HuH-7 (cell line): Measurements from ENCODE around the gene SLC12A9.
A peak's percentile ranks its signal among the peaks of the same experiment; 100 is the strongest.
"Not testable (repeated sequence)": the region's sequence is repeated elsewhere in the genome, so short reads cannot be mapped to it uniquely, and the experiment has no call there.

Experiments
- DNase-seq: peaks from one replicate; pipeline ENCODE4 v3.0.0; 2011; ENCODE audit warnings: low spot score

Gene SLC12A9

DNA sequence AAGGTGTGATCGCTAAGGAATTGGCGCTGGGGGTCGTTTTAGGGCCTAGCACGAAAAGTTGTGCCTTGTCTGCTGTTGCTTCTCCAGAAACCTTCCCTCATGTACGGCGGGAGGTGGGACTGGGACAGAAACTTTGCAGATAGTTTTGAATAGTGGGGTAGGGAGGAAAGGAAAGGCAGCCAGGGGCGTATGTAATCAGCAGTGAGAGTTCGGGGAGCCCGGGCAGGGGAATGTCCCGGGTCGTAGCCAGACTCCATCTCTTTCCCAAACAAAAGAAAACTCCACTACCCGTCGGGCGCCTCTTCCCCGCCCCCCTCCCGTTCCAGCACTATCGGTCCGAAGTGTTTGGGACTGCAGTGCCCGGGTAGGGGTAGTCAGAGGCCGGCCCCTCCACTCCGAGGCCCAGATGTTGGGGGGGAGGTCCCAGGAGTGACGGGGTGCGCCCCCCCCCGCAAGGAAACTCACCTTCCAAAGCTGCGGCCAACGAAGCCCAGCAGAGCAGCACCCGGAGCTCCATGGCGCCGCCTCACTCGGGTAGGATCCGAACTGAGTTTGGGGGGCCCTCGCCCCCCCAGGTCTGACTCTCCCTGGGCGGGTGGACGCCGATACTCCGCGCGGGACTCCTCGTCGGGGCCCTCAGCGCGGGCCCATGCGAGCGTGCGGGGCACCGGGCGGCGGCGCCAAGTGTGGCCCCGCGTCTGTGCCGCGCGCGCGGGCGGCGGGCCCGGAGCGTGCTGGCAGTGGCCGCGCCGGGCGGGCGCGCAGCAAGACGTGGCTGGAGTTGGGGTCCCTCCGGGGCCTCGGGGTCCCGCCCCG is 25.8 kb upstream of the SLC12A9 start:
- no peak for DNase-seq

GRCh38 chr7:100827330-100828226 is 24.9 kb upstream of the SLC12A9 start, which contains the start of gene EPHB4:
TSS of gene EPHB4 (minus strand) at chr7:100827523. CDS start at chr7:100827030, 493 bp downstream.
- DNase-seq = peak; percentile 91

GRCh38 chr7:100829150-100829716 is 23.3 kb upstream of the SLC12A9 start:
- no peak for DNase-seq

DNA sequence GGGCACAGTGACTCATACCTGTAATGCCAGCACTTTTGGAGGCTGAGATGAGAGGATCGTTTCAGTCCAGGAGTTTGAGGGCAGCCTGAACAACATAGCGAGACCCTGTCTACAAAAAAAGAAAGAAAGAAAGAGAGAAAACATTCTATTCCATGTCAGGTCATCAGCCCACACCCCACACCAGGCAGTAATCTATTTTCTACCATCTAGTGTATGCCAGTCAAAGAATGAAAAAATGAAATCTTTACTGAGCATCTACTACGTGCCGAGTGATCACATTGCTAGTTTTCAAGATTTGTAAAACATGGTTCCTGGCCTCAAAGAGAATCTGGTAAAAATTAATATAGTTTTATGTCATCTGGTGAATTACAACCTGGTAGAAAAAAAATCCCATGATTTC is 22.1 kb upstream of the SLC12A9 start:
- no peak for DNase-seq

DNA sequence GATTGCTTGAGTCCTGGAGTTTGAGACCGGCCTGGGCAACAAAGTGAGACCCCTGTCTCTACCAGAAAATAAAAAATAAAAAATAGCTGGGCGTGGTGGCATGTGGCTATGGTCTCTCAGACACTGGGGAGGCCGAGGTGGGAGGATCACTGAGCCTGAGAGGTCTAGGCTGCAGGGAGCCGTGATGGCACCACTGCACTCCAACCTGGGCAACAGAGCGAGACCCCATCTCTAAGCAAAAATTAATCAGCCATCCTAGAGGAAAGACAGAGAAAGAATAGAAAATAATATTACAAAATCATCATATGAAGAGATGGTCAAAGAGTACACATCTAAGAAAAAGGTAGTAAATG is 20.3 kb upstream of the SLC12A9 start:
- DNase-seq = no peak

GRCh38 chr7:100835903-100836811 is 16.4 kb upstream of the SLC12A9 start:
- DNase-seq = no peak

DNA sequence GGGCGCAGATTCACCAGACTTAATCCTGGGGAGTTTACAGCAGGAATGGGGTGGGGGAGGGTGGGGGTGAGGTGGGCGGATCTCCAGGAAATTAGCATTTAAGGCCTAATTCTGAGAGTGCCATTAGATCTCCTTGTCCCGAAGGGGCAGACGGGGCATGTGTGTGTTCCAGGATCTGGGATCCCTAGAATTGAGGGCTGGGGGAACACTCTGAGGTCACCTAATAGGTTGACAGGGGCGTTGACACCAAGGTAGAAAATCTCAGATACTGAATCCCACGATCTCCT is 15.8 kb upstream of the SLC12A9 start:
- DNase-seq = no peak

GRCh38 chr7:100837099-100837836 is 15.2 kb upstream of the SLC12A9 start:
- peak; percentile 76 for DNase-seq

DNA sequence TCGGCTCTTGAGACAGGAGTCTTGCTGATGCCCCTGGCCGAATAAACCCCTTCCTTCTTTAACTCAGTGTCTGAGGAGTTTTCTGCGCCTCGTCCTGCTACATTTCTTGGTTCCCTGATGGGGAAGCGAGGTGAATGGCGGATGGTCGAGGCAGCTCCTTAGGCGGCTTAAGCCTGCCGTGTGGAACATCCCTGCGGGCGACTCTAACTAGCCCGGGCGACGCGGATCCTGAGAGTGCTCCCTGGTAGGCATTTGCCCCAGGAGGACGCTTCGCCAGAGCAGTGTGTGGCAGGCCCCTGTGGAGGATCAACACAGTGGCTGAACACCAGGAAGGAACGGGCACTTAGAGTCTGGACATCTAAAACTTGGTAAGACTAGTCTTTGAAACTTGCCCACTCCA is 13.2 kb upstream of the SLC12A9 start:
- DNase-seq = no peak

GRCh38 chr7:100840470-100841100 is 11.9 kb upstream of the SLC12A9 start:
- no peak for DNase-seq

GRCh38 chr7:100847360-100847759 is 5.2 kb upstream of the SLC12A9 start:
- no peak for DNase-seq

- no peak for DNase-seq
Observed at GRCh38 chr7:100854146-100854895, 1.8 kb downstream of the SLC12A9 start.

DNA sequence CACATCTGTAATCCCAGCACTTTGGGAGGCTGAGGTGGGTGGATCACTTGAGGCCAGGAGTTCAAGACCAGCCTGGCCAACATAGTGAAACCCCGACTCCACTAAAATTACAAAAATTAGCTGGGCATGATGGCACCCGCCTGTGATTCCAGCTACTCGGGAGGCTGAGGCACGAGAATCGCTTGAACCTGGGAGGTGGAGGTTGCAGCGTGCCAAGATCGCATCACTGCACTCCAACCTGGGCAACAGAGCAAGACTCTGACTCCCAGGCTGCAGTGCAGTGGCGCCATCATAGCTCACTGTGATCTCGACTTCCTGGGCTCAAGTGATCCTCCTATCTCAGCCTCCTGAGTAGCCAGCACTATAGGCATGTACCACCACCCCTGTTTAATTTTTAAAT is 2.4 kb downstream of the SLC12A9 start:
- DNase-seq = not testable (repeated sequence)

DNA sequence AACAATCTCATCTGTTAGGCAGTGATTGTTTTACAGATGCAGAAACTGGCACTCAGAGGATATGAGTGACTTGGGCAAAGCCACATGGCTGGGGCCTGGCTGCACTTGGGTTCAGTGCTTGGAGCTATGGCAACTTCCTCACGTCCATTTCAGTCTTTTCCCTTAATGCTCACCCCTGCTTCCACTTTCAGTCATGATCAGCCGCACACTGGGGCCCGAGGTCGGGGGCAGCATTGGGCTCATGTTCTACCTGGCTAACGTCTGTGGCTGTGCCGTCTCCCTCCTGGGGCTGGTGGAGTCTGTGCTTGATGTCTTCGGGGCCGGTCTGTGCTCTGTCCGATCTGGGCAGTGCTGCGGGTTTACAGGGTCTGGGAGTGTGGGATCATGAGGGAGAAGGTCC is 3.0 kb downstream of the SLC12A9 start:
- no peak for DNase-seq

DNA sequence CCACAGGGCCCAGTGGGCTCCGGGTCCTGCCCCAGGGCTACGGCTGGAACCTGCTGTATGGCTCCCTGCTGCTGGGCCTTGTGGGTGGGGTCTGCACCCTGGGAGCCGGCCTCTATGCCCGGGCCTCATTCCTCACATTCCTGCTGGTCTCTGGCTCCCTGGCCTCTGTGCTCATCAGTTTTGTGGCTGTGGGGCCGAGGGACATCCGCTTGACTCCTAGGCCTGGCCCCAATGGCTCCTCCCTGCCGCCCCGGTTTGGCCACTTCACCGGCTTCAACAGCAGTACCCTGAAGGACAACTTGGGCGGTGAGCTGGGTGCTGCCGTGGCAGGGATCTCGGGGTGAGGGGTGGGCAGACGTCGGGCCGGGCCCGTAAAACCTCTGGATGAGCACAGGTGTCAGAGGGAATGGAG is 4.4 kb downstream of the SLC12A9 start:
- no peak for DNase-seq

- DNase-seq = no peak
Observed at GRCh38 chr7:100859856-100860255, 7.3 kb downstream of the SLC12A9 start.

- DNase-seq = no peak
Observed at GRCh38 chr7:100860702-100861615, 8.4 kb downstream of the SLC12A9 start.

- no peak for DNase-seq
Observed at GRCh38 chr7:100861616-100861985, 9.1 kb downstream of the SLC12A9 start.

DNA sequence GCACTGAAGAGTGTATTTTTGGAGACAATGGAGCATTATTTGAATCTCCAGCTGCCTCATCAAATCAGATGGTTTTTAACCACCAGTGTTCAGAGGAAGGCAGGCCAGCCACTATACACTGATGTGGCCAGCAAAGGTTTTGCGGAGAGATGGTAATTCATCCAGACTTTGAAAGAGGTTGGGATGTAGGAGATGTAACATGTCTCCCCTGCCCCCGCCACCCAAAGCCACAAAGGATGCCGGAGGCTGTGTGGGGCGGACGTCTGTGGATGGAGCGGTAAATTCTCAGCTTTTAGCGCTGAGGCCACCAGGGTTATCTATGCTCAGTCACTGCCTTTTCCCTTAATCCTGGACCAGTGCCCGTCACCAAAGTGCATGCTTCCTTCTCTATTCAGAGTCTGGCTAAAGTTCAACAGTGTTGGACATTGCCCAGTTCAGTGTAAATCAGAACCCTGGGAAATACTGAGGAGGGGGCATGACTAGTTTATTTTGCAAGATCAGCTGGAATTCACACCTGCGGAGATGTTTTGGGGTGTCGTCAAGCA is 11.0 kb downstream of the SLC12A9 start:
- peak; percentile 70 for DNase-seq
